Liver (tissue), 9 donors: ENCODE results near the gene SPATA32. TPM values are rescaled to one million over a fixed set of nuclear protein-coding genes. Genes with fewer than 3 reads are reported as not detected.

Experiments used
- DNase-seq: peaks from one replicate; pipeline ENCODE4 v3.0.0-alpha.2; 2017; ENCODE audit warnings: low spot score
- H3K27ac ChIP-seq, 2 donors: one replicate each; pipeline ENCODE4 v1.7.0; 2013; ENCODE audit warnings: inconsistent platforms in 2 of 2, low read length in 2 of 2, control low read depth in 1 of 2, low read depth in 1 of 2, mild to moderate bottlenecking in 1 of 2
- H3K27me3 ChIP-seq, 4 donors: one replicate each; pipeline versions ENCODE4 v1.6.1 to v1.7.0; 2013; ENCODE audit warnings: low read length in 3 of 4, inconsistent platforms in 1 of 4, mild to moderate bottlenecking in 1 of 4, moderate library complexity in 1 of 4; ENCODE audit not compliant: control insufficient read depth in 4 of 4, insufficient read depth in 4 of 4
- H3K36me3 ChIP-seq, 4 donors: one replicate each; pipeline versions ENCODE4 v1.6.1 to v1.7.0; 2013; ENCODE audit warnings: low read length in 3 of 4, mild to moderate bottlenecking in 3 of 4, low read depth in 1 of 4, moderate library complexity in 1 of 4; ENCODE audit not compliant: control insufficient read depth in 4 of 4, insufficient read depth in 3 of 4
- H3K4me1 ChIP-seq, 4 donors: one replicate each; pipeline versions ENCODE4 v1.6.1 to v1.7.0; 2013; ENCODE audit warnings: low read length in 3 of 4, mild to moderate bottlenecking in 3 of 4, moderate library complexity in 1 of 4; ENCODE audit not compliant: control insufficient read depth in 4 of 4, insufficient read depth in 4 of 4
- H3K4me3 ChIP-seq, 3 donors: one replicate each; pipeline versions ENCODE4 v1.6.1 to v1.7.0; 2013; ENCODE audit warnings: low read length in 3 of 3, control low read depth in 1 of 3, low read depth in 1 of 3, mild to moderate bottlenecking in 1 of 3
- H3K9ac ChIP-seq, 2 donors: one replicate each; pipeline ENCODE4 v1.7.0; 2013; ENCODE audit warnings: low read length in 2 of 2, mild to moderate bottlenecking in 2 of 2, moderate library complexity in 2 of 2, control low read depth in 1 of 2, low read depth in 1 of 2
- H3K9me3 ChIP-seq, 4 donors: one replicate each; pipeline versions ENCODE4 v1.6.1 to v1.7.0; 2013; ENCODE audit warnings: low read length in 3 of 4; ENCODE audit not compliant: control insufficient read depth in 4 of 4
- EGR1 ChIP-seq, 2 donors: IDR thresholded peaks; 2 replicates each; pipeline ENCODE4 v1.6.1; 2016 to 2018; ENCODE audit warnings: antibody characterized with exemption in 2 of 2, low read depth in 2 of 2
- FOXA1 ChIP-seq: IDR thresholded peaks from 2 replicates; pipeline ENCODE4 v1.6.1; 2016; ENCODE audit warnings: antibody characterized with exemption
- FOXA2 ChIP-seq: IDR thresholded peaks from 2 replicates; pipeline ENCODE4 v1.6.1; 2016; ENCODE audit warnings: antibody characterized with exemption
- HNF4G ChIP-seq: IDR thresholded peaks from 2 replicates; pipeline ENCODE4 v1.6.1; 2016; ENCODE audit warnings: antibody characterized with exemption
- NR2F2 ChIP-seq: IDR thresholded peaks from 2 replicates; pipeline ENCODE4 v1.6.1; 2016; ENCODE audit warnings: antibody characterized with exemption
- RAD21 ChIP-seq, 2 donors: IDR thresholded peaks; 2 replicates each; pipeline ENCODE4 v1.6.1; 2016; ENCODE audit warnings: antibody characterized with exemption in 2 of 2, mild to moderate bottlenecking in 2 of 2
- TAF1 ChIP-seq: conservative IDR thresholded peaks from 2 replicates; pipeline ENCODE4 v1.6.1; 2016; ENCODE audit warnings: antibody characterized with exemption, mild to moderate bottlenecking
- WGBS: extraction: QIAGEN DNeasy Blood & Tissue Kit; methylation state at CpG from one replicate; pipeline ENCODE4 v1.1.7; 2013; 5-methylcytosine and 5-hydroxymethylcytosine counted together
- polyA plus RNA-seq, 2 donors: library from polyadenylated mRNA; stranded (reverse) in 1 of 2; unstranded in 1 of 2; fragments of 200-250 nt in 1 of 2; fragments of >200 nt in 1 of 2; fragmentation: Nextera tagmentation in 1 of 2; extraction: Ambion mirVana in 1 of 2; gene quantifications; one replicate each; pipeline versions ENCODE4 v1.2.1 to v1.2.3, GENCODE V29; 2013 to 2015
- total RNA-seq, 2 donors: library from RNA; depleted of rRNA; stranded (reverse); fragments of >200 nt; gene quantifications; one replicate each; pipeline ENCODE4 v1.2.3, GENCODE V29; 2014
- TF ChIP-seq, protein P1 (sequence below): IDR thresholded peaks from 2 replicates; pipeline ENCODE4 v1.6.1; 2016; ENCODE audit warnings: antibody characterized with exemption
- TF ChIP-seq, protein P2 (sequence below): IDR thresholded peaks from 2 replicates; pipeline ENCODE4 v1.6.1; 2016; ENCODE audit warnings: antibody characterized with exemption
- TF ChIP-seq, protein P3 (sequence below): IDR thresholded peaks from 2 replicates; pipeline ENCODE4 v1.6.1; 2016; ENCODE audit warnings: antibody characterized with exemption, mild to moderate bottlenecking
- TF ChIP-seq, protein P4 (sequence below): fragments of 150-350 bp; IDR thresholded peaks from 2 replicates; pipeline ENCODE4 v1.5.1; 2017; ENCODE audit warnings: improper control_type of control experiment, low read depth, low read length; ENCODE audit not compliant: missing input control
- donor health status: healthy.
- donor health status: healthy.
- donor health status: healthy.
- donor health status: healthy.
- donor health status: healthy.

The SPATA32 gene
- total and polyA plus RNA-seq, 4 donors, result not detected

DNA sequence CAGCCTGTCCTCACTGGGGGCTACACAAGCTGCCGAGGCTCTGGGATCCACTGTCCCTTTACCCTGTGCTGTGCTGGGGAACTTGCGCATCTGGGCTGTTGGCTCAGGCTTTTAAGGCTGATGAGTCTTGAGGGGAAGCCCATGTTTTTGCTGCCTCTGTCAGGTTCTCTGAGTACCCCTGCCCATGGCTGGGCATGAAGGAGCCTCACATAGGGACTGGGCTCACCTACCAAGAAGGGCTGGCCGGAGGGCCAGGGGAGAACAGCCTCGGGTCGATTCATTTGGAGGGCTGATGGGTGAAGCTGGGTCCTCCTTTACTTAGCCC lies 25.6 kb downstream of the SPATA32 start:
- no peak overlapping the region for H3K9ac ChIP-seq
- H3K4me3 ChIP-seq, result no peak overlapping the region
- no peaks in the 10 kb centered on the region for H3K4me1 ChIP-seq
- peaks cover 0 to 3% (median 0%) of the 10 kb centered on the region in 4 donors for H3K27me3 ChIP-seq
- no peak overlapping the region for H3K27ac ChIP-seq
- TF ChIP-seq NR2F2, result no peak
- no peak for TF ChIP-seq EGR1 (IDR thresholded peaks at IDR 0.05; ENCODE audit: low read depth in 2 of 2)
- no peak for TF ChIP-seq FOXA1
- TF ChIP-seq, protein P1, sequence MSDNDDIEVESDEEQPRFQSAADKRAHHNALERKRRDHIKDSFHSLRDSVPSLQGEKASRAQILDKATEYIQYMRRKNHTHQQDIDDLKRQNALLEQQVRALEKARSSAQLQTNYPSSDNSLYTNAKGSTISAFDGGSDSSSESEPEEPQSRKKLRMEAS, result no peak
- TF ChIP-seq FOXA2, result no peak
- no peak for TF ChIP-seq HNF4G
- TF ChIP-seq, protein P2, sequence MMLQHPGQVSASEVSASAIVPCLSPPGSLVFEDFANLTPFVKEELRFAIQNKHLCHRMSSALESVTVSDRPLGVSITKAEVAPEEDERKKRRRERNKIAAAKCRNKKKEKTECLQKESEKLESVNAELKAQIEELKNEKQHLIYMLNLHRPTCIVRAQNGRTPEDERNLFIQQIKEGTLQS, result no peak
- TF ChIP-seq TAF1, result no peak
- DNase-seq, result no peak
- no peaks in the 10 kb centered on the region for H3K9me3 ChIP-seq
- no peaks in the 10 kb centered on the region for H3K36me3 ChIP-seq
- WGBS, result 76% methylated on average over 5 of the region's 5 CpGs

DNA sequence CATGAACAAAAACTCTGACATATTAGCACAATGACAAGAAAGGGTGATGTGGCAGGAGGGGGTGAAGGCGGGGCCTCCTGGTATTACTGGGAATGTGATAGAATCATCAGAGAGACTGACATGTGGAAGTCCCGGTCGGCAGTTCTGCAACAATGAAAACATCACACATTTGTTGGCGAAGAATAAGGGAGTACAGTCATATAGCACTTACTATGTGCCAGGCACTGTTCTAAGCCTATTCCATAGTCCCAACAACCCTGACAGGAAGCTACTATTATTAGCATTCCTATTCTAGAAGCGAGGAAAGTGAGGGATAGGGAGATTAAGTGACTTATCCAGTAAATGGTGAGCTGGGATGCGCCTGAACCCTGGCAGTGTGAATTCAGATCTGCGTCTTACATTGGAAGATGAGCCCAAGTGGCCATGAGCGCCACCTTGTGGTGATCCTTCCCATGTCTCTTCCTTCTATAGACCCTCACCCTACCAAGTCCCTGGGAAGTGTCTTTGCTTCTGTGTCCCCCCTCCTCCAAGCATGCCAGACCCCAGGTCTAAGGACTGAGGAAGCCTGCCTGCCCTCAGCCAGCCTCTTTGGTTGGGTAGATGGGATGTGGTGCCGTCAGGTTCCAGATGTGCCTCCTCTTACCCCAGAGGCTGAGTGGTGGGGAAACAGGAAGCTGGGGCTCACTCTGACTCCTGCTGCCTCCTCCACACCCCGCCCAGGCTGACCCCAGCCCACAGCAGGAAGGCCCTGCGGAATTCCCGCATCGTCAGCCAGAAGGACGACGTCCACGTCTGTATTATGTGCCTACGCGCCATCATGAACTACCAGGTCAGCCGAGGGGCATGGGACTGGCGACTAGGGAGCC lies 26.2 kb downstream of the SPATA32 start:
- H3K36me3 ChIP-seq, result no peaks in the 10 kb centered on the region
- no peaks in the 10 kb centered on the region for H3K4me1 ChIP-seq

More for the DNA sequence above, 26.2 kb downstream of the SPATA32 start:
- TF ChIP-seq, protein P1, result no peak
- peak; percentile 68 to 79 for TF ChIP-seq RAD21 (IDR thresholded peaks at IDR 0.05)
- TF ChIP-seq HNF4G, result no peak
- TF ChIP-seq, protein P3, sequence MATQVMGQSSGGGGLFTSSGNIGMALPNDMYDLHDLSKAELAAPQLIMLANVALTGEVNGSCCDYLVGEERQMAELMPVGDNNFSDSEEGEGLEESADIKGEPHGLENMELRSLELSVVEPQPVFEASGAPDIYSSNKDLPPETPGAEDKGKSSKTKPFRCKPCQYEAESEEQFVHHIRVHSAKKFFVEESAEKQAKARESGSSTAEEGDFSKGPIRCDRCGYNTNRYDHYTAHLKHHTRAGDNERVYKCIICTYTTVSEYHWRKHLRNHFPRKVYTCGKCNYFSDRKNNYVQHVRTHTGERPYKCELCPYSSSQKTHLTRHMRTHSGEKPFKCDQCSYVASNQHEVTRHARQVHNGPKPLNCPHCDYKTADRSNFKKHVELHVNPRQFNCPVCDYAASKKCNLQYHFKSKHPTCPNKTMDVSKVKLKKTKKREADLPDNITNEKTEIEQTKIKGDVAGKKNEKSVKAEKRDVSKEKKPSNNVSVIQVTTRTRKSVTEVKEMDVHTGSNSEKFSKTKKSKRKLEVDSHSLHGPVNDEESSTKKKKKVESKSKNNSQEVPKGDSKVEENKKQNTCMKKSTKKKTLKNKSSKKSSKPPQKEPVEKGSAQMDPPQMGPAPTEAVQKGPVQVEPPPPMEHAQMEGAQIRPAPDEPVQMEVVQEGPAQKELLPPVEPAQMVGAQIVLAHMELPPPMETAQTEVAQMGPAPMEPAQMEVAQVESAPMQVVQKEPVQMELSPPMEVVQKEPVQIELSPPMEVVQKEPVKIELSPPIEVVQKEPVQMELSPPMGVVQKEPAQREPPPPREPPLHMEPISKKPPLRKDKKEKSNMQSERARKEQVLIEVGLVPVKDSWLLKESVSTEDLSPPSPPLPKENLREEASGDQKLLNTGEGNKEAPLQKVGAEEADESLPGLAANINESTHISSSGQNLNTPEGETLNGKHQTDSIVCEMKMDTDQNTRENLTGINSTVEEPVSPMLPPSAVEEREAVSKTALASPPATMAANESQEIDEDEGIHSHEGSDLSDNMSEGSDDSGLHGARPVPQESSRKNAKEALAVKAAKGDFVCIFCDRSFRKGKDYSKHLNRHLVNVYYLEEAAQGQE, result no peak
- TF ChIP-seq, protein P4, sequence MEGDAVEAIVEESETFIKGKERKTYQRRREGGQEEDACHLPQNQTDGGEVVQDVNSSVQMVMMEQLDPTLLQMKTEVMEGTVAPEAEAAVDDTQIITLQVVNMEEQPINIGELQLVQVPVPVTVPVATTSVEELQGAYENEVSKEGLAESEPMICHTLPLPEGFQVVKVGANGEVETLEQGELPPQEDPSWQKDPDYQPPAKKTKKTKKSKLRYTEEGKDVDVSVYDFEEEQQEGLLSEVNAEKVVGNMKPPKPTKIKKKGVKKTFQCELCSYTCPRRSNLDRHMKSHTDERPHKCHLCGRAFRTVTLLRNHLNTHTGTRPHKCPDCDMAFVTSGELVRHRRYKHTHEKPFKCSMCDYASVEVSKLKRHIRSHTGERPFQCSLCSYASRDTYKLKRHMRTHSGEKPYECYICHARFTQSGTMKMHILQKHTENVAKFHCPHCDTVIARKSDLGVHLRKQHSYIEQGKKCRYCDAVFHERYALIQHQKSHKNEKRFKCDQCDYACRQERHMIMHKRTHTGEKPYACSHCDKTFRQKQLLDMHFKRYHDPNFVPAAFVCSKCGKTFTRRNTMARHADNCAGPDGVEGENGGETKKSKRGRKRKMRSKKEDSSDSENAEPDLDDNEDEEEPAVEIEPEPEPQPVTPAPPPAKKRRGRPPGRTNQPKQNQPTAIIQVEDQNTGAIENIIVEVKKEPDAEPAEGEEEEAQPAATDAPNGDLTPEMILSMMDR, result peak; percentile 59
- Histone ChIP-seq H3K27me3 (no peaks in the 10 kb centered on the region), H3K9me3 (no peaks in the 10 kb centered on the region), H3K27ac (no peak overlapping the region), H3K4me3 (no peak overlapping the region), H3K9ac (no peak overlapping the region)
- WGBS, result 46% methylated on average over 20 of the region's 20 CpGs
- peak; percentile 77 for DNase-seq
